T1000 (cell line): ENCODE results near the gene ALB.

Experiments used
- DNase-seq: peaks from one replicate; lab custom pipeline; 2025; ENCODE audit warnings: mixed read lengths; lab: John Stamatoyannopoulos, UW

The ALB gene

DNA sequence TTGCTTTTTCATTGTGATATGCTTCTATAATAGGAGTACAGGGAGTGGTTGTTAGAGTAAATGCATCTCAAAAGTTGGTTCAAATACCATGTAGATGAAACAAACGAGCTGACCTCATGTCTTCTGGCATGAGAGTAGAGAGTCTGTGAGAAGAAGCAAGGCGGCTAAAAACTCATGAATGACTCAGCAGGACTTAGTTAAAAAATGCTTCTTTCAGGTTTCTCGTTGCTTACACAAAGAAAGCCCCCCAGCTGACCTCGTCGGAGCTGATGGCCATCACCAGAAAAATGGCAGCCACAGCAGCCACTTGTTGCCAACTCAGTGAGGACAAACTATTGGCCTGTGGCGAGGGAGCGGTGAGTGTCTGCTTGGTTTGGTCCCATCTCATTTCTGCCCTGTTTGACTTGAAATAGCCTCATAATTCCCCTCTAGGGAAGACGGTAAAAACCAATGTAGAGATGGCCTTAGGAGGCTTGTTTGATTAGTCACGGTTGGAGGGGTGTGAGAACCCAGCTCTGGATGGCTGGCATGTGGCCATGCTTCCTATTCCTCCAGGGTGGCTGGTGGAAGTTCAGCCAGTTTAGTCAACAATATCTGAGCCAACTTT is 46.4 kb downstream of the ALB start:
- DNase-seq: peak; percentile 79

DNA sequence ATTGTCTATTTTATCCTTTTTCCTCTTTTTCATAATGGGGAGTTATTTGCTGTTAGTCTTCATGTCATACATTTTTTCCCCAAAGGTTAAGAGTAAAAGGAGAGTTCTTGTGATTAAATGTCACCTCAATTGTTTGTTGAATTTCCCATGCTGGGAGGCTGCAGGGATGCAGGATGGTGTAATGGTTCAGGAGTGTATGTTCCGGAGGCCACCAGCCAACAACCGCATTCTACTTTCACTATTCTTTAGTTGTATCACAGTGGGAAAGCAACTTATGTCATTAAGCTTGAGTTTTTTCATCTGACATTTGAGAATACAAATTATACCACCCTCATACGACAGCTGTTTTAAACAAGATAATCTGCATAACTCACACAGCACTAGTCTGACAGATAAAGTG is 47.3 kb downstream of the ALB start:
- no peak for DNase-seq

DNA sequence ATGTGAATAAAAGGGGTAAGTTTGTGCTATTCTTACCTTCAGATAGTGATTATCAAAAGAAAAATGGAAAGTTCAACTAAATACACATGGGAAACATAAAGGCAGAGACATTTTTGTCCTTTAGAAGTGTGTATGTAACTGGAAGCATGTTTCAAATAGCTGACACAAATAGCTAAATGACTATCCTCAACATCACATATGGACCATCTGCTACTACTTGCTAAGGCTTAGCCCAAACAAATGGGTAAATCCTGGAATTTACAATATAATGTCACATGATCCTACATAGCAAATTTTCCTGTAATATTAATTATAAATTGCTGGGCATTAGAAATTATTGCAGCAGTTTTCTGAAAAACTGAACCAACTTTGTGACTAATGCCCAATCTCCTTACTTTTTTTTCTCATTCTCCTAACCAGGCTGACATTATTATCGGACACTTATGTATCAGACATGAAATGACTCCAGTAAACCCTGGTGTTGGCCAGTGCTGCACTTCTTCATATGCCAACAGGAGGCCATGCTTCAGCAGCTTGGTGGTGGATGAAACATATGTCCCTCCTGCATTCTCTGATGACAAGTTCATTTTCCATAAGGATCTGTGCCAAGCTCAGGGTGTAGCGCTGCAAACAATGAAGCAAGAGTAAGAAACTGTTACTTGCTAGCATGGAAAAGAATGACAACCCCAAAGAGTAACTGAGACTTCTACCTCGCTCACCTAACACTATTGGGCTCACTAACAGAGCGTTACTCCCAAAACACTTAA is 48.1 kb downstream of the ALB start:
- DNase-seq: no peak

DNA sequence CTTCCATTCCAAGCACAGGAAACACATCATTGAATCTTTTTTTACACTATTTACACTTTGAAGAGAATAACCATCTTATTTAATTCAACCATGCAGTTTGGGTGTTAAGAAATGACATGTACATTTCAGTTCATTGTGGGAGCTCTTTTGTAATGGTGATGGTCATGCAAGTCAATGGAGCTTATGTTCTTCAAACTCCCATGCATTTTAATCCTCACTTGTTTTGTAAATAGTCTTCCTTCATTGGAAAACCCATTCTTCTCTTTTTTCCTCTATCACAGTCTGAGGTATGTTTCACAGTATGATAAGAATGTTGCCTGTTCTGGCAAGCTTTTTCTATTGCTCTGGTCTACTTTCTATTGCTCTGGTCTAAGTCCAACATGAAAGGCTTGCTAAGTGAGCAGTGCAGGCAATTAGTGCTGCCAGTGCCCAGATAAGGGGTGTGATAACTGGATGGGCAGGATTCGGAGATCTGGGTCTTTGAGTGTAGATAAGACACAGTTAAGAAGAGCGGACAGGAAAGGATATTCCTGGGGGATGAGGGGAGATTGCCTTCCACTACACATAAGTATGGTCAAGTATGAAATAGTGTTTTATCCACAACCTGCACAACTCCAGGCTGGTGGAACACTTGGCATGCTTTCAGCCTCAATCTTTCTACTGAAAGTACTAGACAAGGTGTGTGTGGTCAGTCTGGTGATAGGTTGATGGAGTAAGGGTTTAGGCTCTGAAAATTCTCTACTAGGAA is 49.0 kb downstream of the ALB start:
- no peak for DNase-seq

DNA sequence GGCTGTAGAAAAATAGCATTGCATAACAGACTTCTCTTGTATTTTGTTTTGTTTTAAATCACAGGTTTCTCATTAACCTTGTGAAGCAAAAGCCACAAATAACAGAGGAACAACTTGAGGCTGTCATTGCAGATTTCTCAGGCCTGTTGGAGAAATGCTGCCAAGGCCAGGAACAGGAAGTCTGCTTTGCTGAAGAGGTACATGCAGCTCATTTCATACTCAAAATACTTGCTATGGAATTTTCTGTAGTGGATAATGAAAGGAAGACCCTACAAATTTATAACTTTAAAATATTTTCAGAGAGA is 49.6 kb downstream of the ALB start:
- no peak for DNase-seq

DNA sequence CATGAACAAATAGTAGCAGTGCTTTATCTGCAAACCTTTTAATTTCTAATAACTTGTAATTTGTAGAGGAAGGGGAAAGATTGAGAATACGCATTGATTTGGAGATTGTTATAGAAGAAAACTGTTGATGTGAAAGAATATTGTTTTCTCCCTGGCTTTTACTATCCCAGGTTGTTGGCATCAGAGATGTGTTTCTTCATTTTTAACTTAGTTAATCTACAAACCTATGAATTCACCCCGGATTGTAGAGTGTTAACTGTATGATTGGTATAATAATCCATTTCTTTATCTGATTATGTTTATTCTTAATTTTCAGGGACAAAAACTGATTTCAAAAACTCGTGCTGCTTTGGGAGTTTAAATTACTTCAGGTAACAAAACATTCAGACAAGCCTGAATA is 50.8 kb downstream of the ALB start:
- no peak for DNase-seq

DNA sequence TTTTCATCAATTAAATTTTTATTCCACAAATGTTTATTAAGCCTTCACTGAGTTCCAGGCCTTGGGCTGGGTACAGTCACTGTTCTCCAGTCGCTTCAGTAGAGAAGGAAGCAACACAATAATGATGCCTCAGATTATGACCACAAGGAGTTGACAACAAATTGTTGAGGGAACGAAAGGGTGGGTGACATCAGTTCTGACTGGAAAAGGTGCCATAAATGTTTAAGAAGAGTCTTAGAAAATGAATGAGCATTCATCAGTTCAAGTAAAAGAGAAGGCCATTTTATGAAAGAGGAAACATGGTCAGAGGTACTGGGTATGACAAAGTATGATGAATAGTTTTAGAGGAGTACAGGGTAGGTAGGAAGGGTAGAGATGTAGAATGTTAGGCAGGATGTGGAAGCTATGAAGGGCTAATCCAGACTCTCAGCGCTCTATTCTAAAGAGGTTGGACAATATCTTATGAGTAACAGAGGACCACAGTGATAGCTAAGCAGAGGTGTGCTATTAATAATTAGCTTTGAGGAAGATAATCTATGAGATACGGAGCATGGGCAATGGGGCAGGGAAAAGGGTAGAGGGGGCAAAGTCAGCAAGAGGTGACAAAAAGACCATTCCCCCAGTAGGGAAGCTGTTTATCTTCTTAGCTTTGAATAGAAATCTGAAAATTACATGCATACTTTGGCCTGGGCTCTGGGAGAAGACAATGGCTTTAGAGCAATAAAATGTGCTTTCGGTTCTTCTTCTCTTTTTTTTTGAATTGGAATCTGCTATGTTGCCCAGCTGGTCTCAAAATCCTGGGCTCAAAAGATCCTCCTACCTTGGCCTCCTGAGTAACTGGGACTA is 52.3 kb downstream of the ALB start:
- DNase-seq: no peak

DNA sequence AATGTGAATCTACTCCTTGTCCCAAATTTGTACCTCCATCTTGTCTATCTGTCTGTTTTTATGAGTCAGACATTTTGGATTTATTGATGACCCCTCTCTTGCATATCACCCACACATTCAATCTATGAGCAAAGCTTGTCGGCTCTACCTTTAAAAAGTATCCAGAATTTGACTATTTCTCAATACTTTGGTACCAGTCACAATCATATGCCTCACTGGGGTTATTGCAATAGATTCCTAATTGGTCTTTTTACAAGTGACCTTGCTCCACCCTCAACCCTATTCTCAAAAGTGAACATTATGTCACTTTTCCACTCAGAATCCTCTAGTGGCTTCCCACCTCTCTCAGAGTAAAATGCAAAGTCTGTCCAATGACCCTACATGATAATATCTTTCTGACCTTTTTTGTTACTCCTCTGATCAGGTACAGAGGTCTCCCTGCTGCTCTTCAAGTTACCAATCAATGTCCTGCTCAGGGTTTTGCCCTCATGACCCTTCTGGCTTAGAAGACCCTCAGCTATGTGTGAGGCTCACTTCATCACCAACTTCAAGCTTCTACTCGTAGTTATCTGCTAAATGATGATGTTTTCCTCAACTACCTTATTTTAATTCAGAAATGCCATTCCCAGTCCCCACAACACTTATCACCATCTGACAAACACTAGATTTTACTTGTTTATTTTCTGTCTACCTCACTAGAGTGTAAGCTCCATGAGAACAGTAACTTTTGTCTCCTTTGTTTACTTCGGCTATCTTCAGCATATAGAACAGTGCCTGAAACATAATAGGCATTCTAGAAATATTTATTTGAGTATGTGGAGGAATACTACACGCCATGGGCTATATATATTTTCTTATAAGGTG is 54.3 kb downstream of the ALB start:
- DNase-seq: no peak

DNA sequence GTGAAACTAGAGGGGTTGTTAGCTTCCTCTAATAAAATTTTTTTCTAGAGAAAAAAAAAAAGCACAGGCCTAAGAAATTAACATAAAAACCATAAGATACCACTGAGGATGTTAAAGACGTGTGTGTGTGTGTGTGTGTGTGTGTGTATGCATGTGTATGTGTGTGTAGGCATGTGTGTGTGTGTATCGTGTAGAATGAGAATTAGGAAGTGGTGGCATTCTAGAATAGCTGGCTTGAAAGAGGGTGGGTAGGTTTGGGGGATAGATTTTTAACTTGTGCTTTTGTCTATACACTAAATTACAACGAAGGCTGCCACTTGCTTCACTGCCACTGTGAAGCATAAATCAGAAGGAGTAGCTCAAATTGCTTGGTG is 54.9 kb downstream of the ALB start:
- no peak for DNase-seq

DNA sequence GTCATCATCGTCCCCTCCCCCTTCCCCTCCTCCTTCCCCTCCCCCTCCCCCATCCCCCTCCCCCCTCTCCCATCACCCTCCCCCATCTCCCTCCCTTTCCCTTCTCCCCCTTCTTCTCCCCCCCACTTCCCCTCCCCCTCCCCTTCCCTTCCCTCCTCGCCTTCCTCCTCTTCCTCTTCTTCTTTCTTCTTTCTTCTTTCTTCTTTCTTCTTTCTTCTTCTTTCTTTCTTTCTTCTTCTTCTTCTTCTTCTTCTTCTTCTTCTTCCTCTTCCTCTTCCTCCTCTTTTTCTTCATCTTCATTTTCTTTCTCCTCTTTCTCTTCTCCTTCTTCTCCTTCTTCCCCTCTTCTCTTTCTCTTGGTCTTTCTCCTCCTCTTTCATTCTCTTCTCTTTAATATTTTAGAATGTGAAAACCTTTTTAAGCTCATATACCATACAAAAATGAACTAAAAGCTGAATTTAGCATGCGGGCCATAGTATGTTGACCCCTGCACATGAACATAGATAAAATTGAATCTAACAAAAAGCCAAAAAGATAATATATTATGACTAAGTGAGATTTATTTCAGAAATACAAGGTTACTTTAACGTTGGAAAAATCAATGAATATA is 56.9 kb downstream of the ALB start:
- no peak for DNase-seq

DNA sequence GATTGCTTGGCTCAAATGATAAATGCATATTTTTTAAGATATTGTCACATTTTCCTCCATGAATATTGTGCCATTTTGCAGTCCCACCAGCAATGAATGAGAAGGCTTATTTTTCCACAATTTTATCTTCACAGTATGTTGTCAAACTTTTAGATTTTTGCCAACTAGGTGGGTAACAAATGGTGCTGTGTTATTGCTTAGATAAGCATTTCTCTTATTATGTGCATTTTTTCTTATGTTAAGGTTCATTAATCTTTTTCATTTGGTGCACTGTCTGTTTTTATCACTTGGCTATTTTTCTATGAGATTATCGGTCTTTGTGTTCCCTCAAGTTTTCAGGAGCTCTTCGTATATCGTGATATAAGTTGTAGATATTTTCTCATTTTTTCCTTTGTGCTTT is 64.1 kb downstream of the ALB start:
- no peak for DNase-seq

DNA sequence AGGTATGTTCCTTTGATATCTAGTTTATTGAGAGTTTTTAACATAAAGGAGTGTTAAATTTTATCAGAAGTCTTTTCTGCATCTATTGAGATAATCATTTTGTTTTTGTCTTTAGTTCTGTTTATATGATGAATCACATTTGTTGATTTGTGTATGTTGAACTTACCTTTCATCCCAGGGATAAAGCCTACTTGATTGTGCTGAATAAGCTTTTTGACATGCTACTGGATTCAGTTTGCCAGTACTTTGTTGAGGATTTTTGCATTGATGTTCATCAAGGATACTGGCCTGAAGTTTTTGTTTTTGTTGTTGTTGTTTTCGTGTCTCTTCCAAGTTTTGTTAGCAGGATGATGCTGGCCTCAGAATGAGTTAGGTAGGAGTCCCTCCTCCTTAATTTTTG is 66.6 kb downstream of the ALB start:
- no peak for DNase-seq
